ENCODE measurements around the gene ADAT2. TPM values are rescaled to one million over a fixed set of nuclear protein-coding genes. Genes with fewer than 3 reads are reported as not detected.

Gene ADAT2
- total and polyA plus RNA-seq, 2 donors (not counting 3 experiments of a cell fraction or from before 2014, with no cell fraction given), result 5.4 to 9.8 TPM

DNA sequence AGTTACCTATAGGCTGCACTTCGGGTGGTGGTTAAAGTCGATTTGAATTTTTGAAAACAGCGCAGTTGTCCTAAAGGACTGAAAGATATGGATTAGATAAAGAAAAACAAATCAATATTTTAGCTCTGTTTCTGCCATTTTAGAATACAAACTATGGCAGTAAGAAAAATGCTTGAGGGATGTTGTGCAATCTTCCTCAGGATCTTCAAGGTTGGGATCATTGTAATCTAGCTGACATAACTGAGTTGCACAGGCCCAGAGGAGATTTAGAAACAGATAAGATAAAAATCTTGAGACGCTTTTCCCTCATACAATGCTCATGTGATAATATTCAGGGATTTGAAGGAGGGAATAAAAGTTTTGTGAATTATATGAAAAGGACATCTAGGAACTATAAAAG, 1.0 kb upstream of the ADAT2 start:
- H3K4me3 ChIP-seq (replicated peaks in 1 of 3; ENCODE audit: insufficient read depth in 1 of 3, low read depth in 1 of 3, low read length in 3 of 3), result peak overlapping the region; percentile 52 to 90 (median 73)
- dilution Hi-C loops (cut with MboI; ENCODE audit: extremely low pct_ligation_motif_present, low sequenced_read_pairs) (no loop called here), intact Hi-C loops (cut with micrococcal nuclease) (loop anchor here (5.0 kb wide), 2 partner anchors 504 to 561 kb away; partner anchors contain the start of gene HIVEP2)
- H3K4me1 ChIP-seq (ENCODE audit: control insufficient read depth, extremely low read depth, insufficient read depth, low read length), result peaks cover 18% of the 10 kb centered on the region
- H3K4me2 ChIP-seq (ENCODE audit: insufficient read depth, low read length), result peak overlapping the region; percentile 80
- no peaks in the 10 kb centered on the region for H3K9me3 ChIP-seq (replicated peaks; ENCODE audit: control insufficient read depth, insufficient read depth, low read length)
- no TSS peak for BruUV-seq (replicated peaks)
- no peaks in the 10 kb centered on the region for H3K36me3 ChIP-seq (ENCODE audit: control insufficient read depth in 2 of 2, extremely low read depth in 1 of 2, insufficient read depth in 2 of 2, low read length in 2 of 2)
- POLR2A ChIA-PET, result no interaction called here
- FAIRE-seq (no peak), DNase-seq (ENCODE audit: low read depth, low spot score) (no peak)
- H2AFZ ChIP-seq (ENCODE audit: low read depth, low read length), result peak overlapping the region; percentile 83
- TF ChIP-seq JUN (IDR thresholded peaks at IDR 0.05; ENCODE audit: borderline replicate concordance, insufficient read depth, insufficient read length, low read depth), result no peak
- TF ChIP-seq, protein P1, sequence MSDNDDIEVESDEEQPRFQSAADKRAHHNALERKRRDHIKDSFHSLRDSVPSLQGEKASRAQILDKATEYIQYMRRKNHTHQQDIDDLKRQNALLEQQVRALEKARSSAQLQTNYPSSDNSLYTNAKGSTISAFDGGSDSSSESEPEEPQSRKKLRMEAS (IDR thresholded peaks at IDR 0.05; ENCODE audit: insufficient read depth, insufficient read length), result no peak
- peak; percentile 34 for TF ChIP-seq GATA2 (IDR thresholded peaks at IDR 0.05; ENCODE audit: insufficient read depth, insufficient read length, low read depth, low read length)
- TF ChIP-seq FOS (IDR thresholded peaks at IDR 0.05; ENCODE audit: borderline replicate concordance, insufficient read depth, low read length), result no peak
- no peak for TF ChIP-seq MYC (IDR thresholded peaks at IDR 0.05; ENCODE audit: low read depth, low read length)
- peaks cover 31% of the 10 kb centered on the region for H3K79me2 ChIP-seq (ENCODE audit: control insufficient read depth, insufficient read depth, low read length)
- peak overlapping the region; percentile 93 for H3K9ac ChIP-seq (replicated peaks; ENCODE audit: extremely low read depth, insufficient read depth, low read length)
- H3K27me3 ChIP-seq (ENCODE audit: control insufficient read depth in 2 of 2, insufficient read depth in 2 of 2, low read length in 2 of 2), result no peaks in the 10 kb centered on the region
- CTCF ChIA-PET, result interaction anchor here (1.0 to 1.5 kb wide), 2 partner anchors 14 to 124 kb away, joined by 3 to 5 read pairs; no protein-coding TSS in a partner anchor
- no peaks in the 10 kb centered on the region for H3K9me1 ChIP-seq (replicated peaks; ENCODE audit: control insufficient read depth, extremely low read depth, insufficient read depth, low read length)
- no peaks in the 10 kb centered on the region for H4K20me1 ChIP-seq (replicated peaks; ENCODE audit: control insufficient read depth, extremely low read depth, insufficient read depth, low read length)
- H3K27ac ChIP-seq (ENCODE audit: insufficient read depth, low read depth, low read length), result no peak overlapping the region

DNA sequence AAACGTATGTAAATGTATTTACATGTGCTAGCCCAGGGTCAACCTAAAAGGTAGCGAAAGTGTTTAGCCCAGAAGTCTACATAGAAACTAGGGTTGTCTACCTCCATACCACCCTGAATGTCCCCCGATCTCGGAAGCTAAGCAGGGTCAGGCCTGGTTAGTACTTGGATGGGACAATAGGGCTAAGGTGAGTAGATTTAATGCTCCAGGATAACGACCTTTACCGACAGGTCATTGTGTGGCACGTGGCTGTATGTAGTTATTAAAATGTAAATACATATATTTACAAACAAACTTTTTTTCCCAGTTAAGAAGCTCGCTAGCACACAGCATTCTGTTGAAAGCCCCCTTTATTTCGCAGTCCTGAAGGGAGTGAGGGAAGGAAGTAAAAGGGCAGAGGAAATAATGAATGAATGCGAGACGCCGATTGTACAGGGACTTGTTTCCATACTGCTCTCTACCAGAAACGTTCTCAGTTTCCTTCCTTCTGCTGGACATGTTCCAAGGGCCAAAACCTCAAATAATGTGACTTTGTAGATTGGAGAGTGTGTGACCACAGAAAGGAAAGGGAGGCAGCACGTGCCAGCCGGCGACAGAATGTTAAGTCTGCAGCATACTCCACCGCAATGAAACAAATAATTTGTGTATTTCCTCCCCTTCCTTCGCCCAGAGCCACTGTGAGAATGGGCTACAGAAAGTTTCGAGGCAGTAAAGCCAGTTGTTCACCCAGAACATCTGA, 612 bp downstream of the ADAT2 start:
- Histone ChIP-seq H3K27me3 (ENCODE audit: control insufficient read depth in 2 of 2, insufficient read depth in 2 of 2, low read length in 2 of 2) (no peaks in the 10 kb centered on the region), H3K9ac (replicated peaks; ENCODE audit: extremely low read depth, insufficient read depth, low read length) (peak overlapping the region; percentile 88), H3K9me3 (replicated peaks; ENCODE audit: control insufficient read depth, insufficient read depth, low read length) (no peaks in the 10 kb centered on the region), H2AFZ (ENCODE audit: low read depth, low read length) (peak overlapping the region; percentile 84), H3K4me1 (ENCODE audit: control insufficient read depth, extremely low read depth, insufficient read depth, low read length) (peaks cover 18% of the 10 kb centered on the region), H3K79me2 (ENCODE audit: control insufficient read depth, insufficient read depth, low read length) (peaks cover 31% of the 10 kb centered on the region), H3K27ac (ENCODE audit: insufficient read depth, low read depth, low read length) (peak overlapping the region; percentile 65), H4K20me1 (replicated peaks; ENCODE audit: control insufficient read depth, extremely low read depth, insufficient read depth, low read length) (no peaks in the 10 kb centered on the region), H3K4me3 (replicated peaks in 1 of 3; ENCODE audit: insufficient read depth in 1 of 3, low read depth in 1 of 3, low read length in 3 of 3) (peak overlapping the region; percentile 52 to 90 (median 59)), H3K36me3 (ENCODE audit: control insufficient read depth in 2 of 2, extremely low read depth in 1 of 2, insufficient read depth in 2 of 2, low read length in 2 of 2) (no peaks in the 10 kb centered on the region), H3K4me2 (ENCODE audit: insufficient read depth, low read length) (peak overlapping the region; percentile 83), H3K9me1 (replicated peaks; ENCODE audit: control insufficient read depth, extremely low read depth, insufficient read depth, low read length) (no peaks in the 10 kb centered on the region)
- dilution Hi-C loops (cut with MboI; ENCODE audit: extremely low pct_ligation_motif_present, low sequenced_read_pairs) (no loop called here), intact Hi-C loops (cut with micrococcal nuclease) (loop anchor here (1.0 to 5.0 kb wide), 4 partner anchors 61 to 562 kb away; partner anchors contain the start of genes FUCA2 and HIVEP2)
- no peak for FAIRE-seq
- CTCF ChIA-PET, result interaction anchor here (0.8 to 1.5 kb wide), 6 partner anchors 11 to 975 kb away, joined by 3 to 10 read pairs (median 4); no protein-coding TSS in a partner anchor
- TSS peak; percentile 61 for BruUV-seq (replicated peaks)
- TF ChIP-seq FOS (IDR thresholded peaks at IDR 0.05; ENCODE audit: borderline replicate concordance, insufficient read depth, low read length), result no peak
- no peak for TF ChIP-seq EZH2 (IDR thresholded peaks at IDR 0.05; ENCODE audit: borderline replicate concordance, low read depth, low read length, severe bottlenecking)
- TF ChIP-seq, protein P2, sequence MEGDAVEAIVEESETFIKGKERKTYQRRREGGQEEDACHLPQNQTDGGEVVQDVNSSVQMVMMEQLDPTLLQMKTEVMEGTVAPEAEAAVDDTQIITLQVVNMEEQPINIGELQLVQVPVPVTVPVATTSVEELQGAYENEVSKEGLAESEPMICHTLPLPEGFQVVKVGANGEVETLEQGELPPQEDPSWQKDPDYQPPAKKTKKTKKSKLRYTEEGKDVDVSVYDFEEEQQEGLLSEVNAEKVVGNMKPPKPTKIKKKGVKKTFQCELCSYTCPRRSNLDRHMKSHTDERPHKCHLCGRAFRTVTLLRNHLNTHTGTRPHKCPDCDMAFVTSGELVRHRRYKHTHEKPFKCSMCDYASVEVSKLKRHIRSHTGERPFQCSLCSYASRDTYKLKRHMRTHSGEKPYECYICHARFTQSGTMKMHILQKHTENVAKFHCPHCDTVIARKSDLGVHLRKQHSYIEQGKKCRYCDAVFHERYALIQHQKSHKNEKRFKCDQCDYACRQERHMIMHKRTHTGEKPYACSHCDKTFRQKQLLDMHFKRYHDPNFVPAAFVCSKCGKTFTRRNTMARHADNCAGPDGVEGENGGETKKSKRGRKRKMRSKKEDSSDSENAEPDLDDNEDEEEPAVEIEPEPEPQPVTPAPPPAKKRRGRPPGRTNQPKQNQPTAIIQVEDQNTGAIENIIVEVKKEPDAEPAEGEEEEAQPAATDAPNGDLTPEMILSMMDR (IDR thresholded peaks at IDR 0.05; ENCODE audit: extremely low read depth in 1 of 2, insufficient read depth in 1 of 2, low read depth in 1 of 2, low read length in 2 of 2), result no peak
- TF ChIP-seq POLR2A (IDR thresholded peaks at IDR 0.05; ENCODE audit: low read depth, low read length), result no peak
- TF ChIP-seq GATA2 (IDR thresholded peaks at IDR 0.05; ENCODE audit: insufficient read depth, insufficient read length, low read depth, low read length), result no peak
- peak; percentile 7 for TF ChIP-seq MYC (IDR thresholded peaks at IDR 0.05; ENCODE audit: low read depth, low read length)
- TF ChIP-seq, protein P1 (IDR thresholded peaks at IDR 0.05; ENCODE audit: insufficient read depth, insufficient read length), result peak; percentile 48
- POLR2A ChIA-PET, result no interaction called here
- DNase-seq (ENCODE audit: low read depth, low spot score), result peak; percentile 71
